ENCODE results near the gene TRIP10. TPM values are rescaled to one million over a fixed set of nuclear protein-coding genes. Genes with fewer than 3 reads are reported as not detected.
"Not testable (repeated sequence)": the region's sequence is repeated elsewhere in the genome, so short reads cannot be mapped to it uniquely, and the experiment has no call there.

The TRIP10 gene
- total RNA-seq, 1 donor from 2014 or later, result 24.5 TPM

GRCh38 chr19:6739883-6740588 lies 556 bp downstream of the TRIP10 start:
- intact Hi-C loops (cut with micrococcal nuclease), result loop anchor here (1.0 to 5.0 kb wide), 5 partner anchors 32 to 1652 kb away; partner anchors contain the start of genes GTF2F1, RAB11B, RANBP3 and VAV1

GRCh38 chr19:6740589-6741343 lies 1.3 kb downstream of the TRIP10 start:
- intact Hi-C loops (cut with micrococcal nuclease), result no loop called here

- intact Hi-C loops (cut with micrococcal nuclease), result no loop called here
These were observed 3.6 kb downstream of the TRIP10 start for GRCh38 chr19:6743066-6743465.

- intact Hi-C loops (cut with micrococcal nuclease), result no loop called here
These were observed 4.4 kb downstream of the TRIP10 start for GRCh38 chr19:6743714-6744380.

GRCh38 chr19:6744381-6745301 lies 5.2 kb downstream of the TRIP10 start:
- intact Hi-C loops (cut with micrococcal nuclease), result no loop called here

GRCh38 chr19:6745965-6746364 lies 6.5 kb downstream of the TRIP10 start:
- intact Hi-C loops (cut with micrococcal nuclease), result no loop called here

GRCh38 chr19:6748543-6748942 lies 9.1 kb downstream of the TRIP10 start:
- intact Hi-C loops (cut with micrococcal nuclease), result not testable (repeated sequence)

GRCh38 chr19:6750062-6750461 lies 10.6 kb downstream of the TRIP10 start:
- intact Hi-C loops (cut with micrococcal nuclease), result no loop called here

GRCh38 chr19:6751189-6751588 lies 11.7 kb downstream of the TRIP10 start:
- intact Hi-C loops (cut with micrococcal nuclease), result no loop called here

- intact Hi-C loops (cut with micrococcal nuclease), result loop anchor here (1.0 kb wide), 7 partner anchors 15 to 236 kb away; partner anchors contain the start of genes GPR108, SH2D3A and VAV1
These were observed 13.0 kb downstream of the TRIP10 start for GRCh38 chr19:6752256-6753177.

GRCh38 chr19:6753178-6754031 lies 13.9 kb downstream of the TRIP10 start:
- intact Hi-C loops (cut with micrococcal nuclease), result loop anchor here (1.0 kb wide), 7 partner anchors 14 to 237 kb away; partner anchors contain the start of genes GPR108, SH2D3A and VAV1

GRCh38 chr19:6754136-6754535 lies 14.7 kb downstream of the TRIP10 start:
- intact Hi-C loops (cut with micrococcal nuclease), result no loop called here

- intact Hi-C loops (cut with micrococcal nuclease), result no loop called here
These were observed 15.4 kb downstream of the TRIP10 start for GRCh38 chr19:6754653-6755463.

- intact Hi-C loops (cut with micrococcal nuclease), result no loop called here
These were observed 21.1 kb downstream of the TRIP10 start for GRCh38 chr19:6760606-6761005.

GRCh38 chr19:6761053-6761676 lies 21.7 kb downstream of the TRIP10 start:
- intact Hi-C loops (cut with micrococcal nuclease), result no loop called here

- intact Hi-C loops (cut with micrococcal nuclease), result not testable (repeated sequence)
These were observed 22.8 kb downstream of the TRIP10 start for GRCh38 chr19:6762253-6762797.

- intact Hi-C loops (cut with micrococcal nuclease), result loop anchor here (2.0 kb wide), 4 partner anchors 175 to 1155 kb away; partner anchors contain the start of genes CD70, RANBP3, SNAPC2 and TNFSF9
These were observed 26.4 kb downstream of the TRIP10 start for GRCh38 chr19:6765738-6766356.
